HepG2 (cell line): ENCODE data around the gene AP3M1.

ENCODE experiments used
- NONO ChIP-seq, 2 experiments: fragments of 450-650 bp in 1 of 2; sonication (generic) in 1 of 2; formaldehyde crosslinking in 1 of 2; IDR thresholded peaks in 1 of 2; conservative IDR thresholded peaks in 1 of 2; 2 replicates each; pipeline versions ENCODE4 v1.6.1 to v1.8.0; 2017 to 2022; ENCODE audit warnings: mild to moderate bottlenecking in 1 of 2, missing genetic modification reagents in 1 of 2, moderate library complexity in 1 of 2
- SIN3B ChIP-seq: fragments of 150-350 bp; IDR thresholded peaks from 2 replicates; pipeline ENCODE4 v1.6.1; 2014; ENCODE audit warnings: low read length
- ZNF407 ChIP-seq: sonication (generic); formaldehyde crosslinking; IDR thresholded peaks from one replicate; pipeline ENCODE4 v1.5.1; 2020; ENCODE audit warnings: mild to moderate bottlenecking, missing genetic modification reagents; ENCODE audit errors: not compliant biosample characterization

GRCh38 chr10:74103560-74104258 is 46.9 kb downstream of the AP3M1 start:
- TF ChIP-seq ZNF407 (CRISPR knock-in tag): no peak
- TF ChIP-seq NONO (IDR thresholded peaks at IDR 0.05): no peak
- no peak for TF ChIP-seq NONO (CRISPR knock-in tag; conservative IDR thresholded peaks at IDR 0.05)
- no peak for TF ChIP-seq SIN3B
